Measurements from ENCODE around the gene CTPS1.

Gene CTPS1, protein sequence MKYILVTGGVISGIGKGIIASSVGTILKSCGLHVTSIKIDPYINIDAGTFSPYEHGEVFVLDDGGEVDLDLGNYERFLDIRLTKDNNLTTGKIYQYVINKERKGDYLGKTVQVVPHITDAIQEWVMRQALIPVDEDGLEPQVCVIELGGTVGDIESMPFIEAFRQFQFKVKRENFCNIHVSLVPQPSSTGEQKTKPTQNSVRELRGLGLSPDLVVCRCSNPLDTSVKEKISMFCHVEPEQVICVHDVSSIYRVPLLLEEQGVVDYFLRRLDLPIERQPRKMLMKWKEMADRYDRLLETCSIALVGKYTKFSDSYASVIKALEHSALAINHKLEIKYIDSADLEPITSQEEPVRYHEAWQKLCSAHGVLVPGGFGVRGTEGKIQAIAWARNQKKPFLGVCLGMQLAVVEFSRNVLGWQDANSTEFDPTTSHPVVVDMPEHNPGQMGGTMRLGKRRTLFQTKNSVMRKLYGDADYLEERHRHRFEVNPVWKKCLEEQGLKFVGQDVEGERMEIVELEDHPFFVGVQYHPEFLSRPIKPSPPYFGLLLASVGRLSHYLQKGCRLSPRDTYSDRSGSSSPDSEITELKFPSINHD

DNA sequence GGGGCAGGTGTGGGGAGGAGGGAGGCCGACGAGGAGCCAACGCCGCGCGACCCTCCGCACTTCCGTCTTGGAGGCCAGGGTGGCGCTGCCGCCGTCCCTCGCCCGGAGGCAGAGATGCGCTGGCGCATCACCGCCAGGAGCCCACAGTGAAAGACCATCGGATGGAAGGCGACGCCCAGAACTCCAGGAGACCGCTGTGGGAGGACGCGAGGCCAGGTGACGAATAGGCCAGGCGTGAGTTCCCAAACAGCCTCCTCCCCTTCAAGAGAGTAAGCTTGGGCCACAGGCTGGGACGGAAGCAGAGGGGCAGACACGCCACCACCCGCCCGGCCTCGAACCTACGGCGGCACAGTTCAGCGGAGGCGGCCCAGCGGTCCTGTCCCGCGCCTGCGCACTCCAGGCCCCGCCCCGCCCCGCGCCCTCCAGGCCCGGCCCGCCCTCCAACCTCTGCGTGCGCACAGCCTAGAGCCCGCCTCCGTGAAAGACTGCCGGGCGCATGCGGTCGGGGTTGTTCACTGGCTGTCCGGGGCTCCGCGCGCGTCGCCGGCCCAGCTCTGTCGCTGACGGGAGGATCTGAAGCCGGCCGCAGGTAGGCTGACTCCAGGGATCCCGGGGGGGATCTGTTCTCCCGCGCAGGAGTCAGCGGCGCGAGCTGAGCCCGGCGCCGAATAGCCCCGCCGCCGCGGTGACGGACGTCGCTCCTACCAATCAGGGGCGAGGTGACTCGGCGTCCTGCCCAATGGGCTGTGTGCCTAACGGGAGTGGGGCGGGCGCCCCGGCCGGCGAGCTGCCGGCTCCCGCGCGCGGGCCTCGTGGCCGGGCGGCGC is at the start of gene CTPS1:
TSS of gene CTPS1 (plus strand) at position 456 of the 827 bp plus-strand sequence. CDS start 3,595 bp downstream, outside the sequence.
- DNase-seq (ENCODE audit: low read depth): peak; percentile 90

DNA sequence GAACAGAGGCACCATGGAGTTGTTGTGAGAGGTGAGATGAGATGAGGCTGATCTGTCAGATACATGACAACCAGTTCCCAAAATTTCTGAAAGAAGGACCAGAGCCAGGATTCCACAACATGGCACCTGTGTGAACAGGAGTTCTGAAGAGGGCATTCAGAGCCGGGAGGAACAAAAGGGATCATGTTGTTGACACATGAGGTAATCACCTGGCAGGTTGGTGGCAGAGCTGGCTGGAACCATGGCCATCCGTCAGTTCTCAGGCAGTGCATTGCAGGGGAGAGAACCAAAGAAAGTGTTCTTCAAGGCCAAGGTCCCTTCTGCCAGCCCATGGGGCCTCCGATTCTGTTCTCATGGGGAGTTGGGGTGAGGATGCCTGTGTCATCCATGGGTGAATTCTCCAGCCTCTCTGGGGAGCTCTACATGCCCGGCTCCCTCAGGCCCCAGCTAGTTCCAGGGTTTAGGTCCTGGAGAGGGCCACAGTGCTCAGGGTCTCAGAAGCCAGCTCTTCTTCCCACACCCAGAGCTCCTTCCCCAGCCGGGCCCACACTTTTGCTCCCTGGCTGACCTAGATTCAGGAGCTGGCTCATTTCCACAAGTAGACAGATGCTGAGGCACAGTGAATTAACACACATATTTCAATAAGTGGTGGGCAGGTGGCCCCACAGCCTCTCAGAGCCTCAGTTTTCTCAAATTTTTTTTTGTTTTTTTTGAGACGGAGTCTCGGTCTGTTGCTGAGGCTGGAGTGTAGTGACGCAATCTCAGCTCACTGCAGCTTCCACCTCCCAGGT is 49.1 kb upstream of the CTPS1 start:
- no peak for DNase-seq (ENCODE audit: low read depth)

GRCh38 chr1:40931601-40932000 is 47.9 kb upstream of the CTPS1 start:
- no peak for DNase-seq (ENCODE audit: low read depth)

- no peak for DNase-seq (ENCODE audit: low read depth)
Measured at GRCh38 chr1:40932006-40932405, 47.5 kb upstream of the CTPS1 start.

- peak; percentile 90 for DNase-seq (ENCODE audit: low read depth)
Measured at GRCh38 chr1:40936931-40937339, 42.6 kb upstream of the CTPS1 start.

GRCh38 chr1:40938393-40938792 is 41.1 kb upstream of the CTPS1 start:
- no peak for DNase-seq (ENCODE audit: low read depth)

DNA sequence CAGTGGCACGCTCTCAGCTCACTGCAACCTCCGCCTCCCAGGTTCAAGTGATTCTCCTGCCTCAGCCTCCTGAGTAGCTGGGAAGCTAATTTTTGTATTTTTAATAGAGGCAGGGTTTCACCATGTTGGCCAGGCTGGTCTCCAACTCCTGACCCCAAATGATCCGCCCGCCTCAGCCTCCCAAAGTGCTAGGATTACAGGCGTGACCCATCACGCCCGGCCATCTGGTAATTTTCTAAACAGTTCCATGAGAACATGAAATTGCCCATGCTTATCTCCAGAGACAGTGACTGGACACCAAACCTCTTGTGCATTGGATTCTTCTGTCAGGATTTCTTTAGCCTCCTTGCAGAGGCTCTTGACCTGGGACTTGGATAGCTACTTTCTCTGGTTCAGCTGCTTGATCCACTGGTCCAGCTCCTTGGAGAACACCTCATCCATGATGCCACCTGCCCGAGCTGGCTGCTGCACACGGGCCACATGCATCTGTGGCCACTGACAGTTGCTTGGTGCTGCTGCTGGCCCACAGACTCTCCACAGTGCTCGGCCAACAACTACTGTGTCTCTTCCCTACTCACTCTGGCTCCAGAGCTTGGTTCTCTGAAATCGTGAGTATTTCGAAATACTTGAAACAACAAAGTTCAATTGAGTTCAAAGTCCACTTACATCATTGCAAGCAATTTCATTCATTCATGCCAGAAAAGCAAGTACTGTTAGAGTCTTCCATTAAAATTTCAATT is 40.0 kb upstream of the CTPS1 start:
- peak; percentile 84 for DNase-seq (ENCODE audit: low read depth)

DNA sequence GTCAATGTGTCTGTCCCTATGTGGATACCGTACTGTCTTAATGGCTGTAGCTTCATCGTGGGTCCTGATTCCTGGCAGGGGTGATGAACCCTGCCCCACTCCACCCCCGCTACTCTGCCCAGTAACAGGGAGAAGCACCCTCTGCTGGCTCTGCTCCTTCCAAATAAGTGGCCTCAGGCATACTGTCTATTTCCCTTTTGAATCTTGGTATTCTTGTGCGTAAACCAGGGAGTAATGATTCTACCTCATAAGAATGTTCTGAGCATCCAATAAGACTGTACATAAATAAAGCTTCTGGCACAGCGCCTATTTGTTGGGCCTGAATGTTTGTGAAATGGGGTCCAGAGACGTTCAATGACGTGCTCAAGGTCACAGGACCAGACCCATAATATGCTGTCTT is 35.2 kb upstream of the CTPS1 start:
- peak; percentile 98 for DNase-seq (ENCODE audit: low read depth)

- DNase-seq (ENCODE audit: low read depth): peak; percentile 43
Measured at GRCh38 chr1:40944841-40945430, 34.6 kb upstream of the CTPS1 start.

DNA sequence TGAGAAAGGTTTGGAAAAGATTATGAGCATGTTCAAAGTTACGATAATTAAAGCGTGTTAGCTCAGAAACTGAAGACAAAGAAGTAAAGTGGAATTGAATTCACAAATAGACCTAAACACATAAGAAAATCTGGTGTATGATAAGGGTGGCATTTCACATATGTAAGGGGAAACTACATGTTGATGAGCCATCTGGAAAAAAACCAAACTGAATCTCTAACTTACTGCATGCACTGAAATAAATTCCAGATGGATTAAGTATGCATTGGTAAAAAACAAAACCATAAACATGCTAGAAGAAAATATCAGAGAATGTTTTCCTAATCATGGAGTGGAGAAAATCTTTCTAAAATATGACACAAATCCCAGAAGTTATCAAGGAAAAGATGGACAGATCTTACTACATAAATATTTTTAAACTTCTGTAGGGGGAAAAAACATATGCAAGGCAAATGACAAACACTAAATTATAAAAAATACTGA is 34.0 kb upstream of the CTPS1 start:
- DNase-seq (ENCODE audit: low read depth): peak; percentile 55

DNA sequence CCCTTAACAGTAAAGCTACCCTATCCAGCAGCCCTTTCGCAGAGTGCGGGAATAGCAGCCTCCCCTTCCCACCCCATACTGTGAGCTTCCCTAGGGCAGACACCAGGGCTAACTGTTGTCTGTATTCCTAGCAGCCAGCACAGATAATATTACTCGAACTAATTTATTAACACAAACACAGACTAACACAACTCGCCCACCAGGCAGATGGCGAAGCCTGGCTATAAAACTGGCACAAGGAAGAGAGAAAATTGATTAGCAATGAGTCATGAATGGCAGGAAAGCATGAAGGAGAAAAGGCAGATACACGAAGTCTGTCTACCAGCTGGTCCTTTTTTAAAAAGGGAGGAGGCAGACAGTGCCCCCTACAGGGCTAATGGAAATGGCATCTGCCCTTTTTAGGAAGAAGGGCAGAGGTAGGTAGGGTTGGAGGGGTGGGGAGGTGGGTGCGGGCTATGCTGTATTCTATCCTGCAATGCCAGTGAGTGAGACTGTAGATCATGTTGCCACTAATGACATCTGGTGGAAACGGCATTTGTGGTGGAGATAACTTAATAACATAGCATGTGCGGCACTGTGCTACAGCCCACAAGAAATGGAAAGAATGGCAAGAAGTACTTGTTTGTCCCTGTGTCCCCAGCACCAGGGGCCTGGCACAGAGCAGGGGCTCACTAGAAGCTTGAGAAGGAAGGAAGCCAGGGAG is 30.6 kb upstream of the CTPS1 start:
- DNase-seq (ENCODE audit: low read depth): peak; percentile 73

- DNase-seq (ENCODE audit: low read depth): no peak
Measured at GRCh38 chr1:40949563-40949962, 29.9 kb upstream of the CTPS1 start.

DNA sequence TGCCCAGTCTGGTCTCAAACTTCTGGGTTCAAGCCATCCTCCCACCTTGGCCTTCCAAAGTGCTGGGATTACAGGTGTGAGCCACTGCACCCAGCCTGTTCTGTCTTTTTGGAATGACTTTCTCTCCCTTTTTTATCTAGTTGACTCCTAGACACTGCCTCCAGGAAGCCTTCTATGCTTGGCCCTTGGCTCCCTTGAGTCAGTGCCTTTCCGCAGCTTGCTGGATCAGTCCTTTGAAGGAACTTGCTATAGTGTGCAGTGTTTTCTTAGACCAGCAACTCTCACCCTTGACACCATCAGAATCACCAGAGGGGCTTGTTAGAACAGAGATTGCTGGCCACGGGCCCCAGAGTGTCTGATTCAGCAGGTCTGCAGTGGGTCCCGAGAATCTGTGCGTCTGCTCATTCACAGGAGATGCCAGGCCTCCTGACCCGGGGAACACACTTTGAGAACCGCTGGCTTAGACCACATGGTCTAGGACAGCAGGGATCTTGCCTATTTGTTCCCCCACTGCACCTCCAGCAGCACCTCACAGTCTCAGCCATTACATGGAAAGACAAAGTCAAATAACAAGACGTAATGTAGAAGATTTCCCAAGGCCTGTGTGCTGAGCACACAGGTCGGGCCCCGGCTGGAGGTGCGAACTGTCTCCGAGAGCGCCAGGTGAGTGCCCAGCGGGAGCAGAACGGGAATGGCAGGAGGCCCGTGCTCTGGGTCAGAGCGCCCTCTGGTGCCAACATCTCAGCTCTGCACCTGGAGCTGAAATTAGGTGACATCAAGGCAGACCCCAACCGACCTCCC is 27.4 kb upstream of the CTPS1 start:
- no peak for DNase-seq (ENCODE audit: low read depth)

- no peak for DNase-seq (ENCODE audit: low read depth)
Measured at GRCh38 chr1:40952744-40953315, 26.7 kb upstream of the CTPS1 start.

DNA sequence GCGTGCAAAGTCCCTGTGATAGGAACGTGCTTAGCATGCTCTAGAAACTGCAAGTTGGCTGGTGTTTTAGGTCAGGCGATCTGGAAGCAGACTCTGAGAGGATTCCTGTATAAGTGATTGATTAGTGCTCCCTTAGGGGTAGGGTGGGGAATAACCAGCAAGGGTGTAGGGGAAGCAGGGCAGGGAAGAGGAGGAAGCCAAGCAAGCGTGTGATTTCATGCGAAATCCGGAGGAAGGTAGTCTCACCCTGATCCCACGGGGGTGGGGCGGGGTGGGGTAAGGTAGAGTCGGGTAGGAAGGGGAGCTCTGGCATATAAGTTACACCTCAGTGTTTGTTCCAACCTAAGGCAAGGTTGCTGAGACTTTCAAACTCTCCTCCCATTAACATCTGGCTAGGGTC is 24.9 kb upstream of the CTPS1 start:
- no peak for DNase-seq (ENCODE audit: low read depth)

- DNase-seq (ENCODE audit: low read depth): no peak
Measured at GRCh38 chr1:40955266-40955665, 24.2 kb upstream of the CTPS1 start.

DNA sequence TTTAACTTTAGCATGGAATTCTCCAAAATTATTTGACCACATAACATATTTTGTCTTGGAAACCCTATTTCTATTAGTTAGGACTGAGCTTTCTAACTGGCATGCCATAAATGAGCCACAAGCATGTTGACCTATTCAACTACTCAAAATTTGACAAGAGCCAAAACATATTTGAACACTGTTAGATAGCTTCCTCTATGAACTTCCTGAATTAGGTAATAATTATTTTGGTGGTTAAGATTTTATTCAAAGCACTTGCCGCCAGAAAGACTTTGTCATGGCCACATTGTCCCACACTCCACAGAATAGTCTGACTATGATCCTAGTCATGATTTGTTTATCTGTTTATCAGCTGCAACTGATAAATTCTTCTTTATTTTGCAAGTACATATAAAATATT is 23.1 kb upstream of the CTPS1 start:
- DNase-seq (ENCODE audit: low read depth): no peak

DNA sequence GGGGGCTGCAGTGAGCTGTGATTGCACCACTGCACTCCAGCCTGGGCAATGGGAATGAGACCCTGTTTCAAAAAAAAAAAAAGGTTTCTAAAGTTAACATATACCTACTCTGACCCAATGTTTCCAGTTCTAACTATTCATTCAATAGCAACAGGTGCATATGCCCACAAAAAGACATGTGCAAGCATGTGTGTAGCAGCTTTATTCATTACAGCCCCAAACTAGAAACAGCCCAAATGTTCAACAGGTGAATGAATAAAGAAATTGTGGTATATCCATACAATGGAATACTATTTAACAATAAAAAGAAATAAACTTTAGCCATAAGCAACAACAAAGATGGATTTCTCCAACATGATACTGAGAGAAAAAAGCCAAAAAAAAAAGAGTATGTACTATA is 21.3 kb upstream of the CTPS1 start:
- no peak for DNase-seq (ENCODE audit: low read depth)

DNA sequence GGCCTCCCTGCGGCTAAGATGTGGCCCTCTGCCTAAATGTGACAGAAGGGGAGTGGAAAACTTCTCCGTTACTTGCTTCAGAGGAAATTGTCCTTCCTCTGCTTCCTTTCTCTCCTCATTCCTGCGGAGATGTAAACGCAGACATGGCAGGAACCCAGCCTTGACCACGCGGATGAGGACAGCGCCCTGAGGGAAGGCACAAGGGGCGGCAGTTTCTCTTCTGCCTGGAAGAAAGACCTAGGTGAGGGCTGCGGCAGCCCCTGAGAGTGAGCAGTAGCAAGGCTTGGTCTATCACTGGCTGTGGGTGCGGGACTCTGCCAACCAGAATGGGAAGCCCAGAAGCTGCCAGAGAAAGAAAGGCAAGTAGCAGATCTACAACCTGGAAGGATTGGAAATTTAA is 14.0 kb upstream of the CTPS1 start:
- no peak for DNase-seq (ENCODE audit: low read depth)

Measured in iris pigment epithelial cell (primary cell).